GM10248 (cell line): ENCODE data around the gene ANKRA2.
A peak's percentile ranks its signal among the peaks of the same experiment; 100 is the strongest.

Experiments
- CTCF ChIA-PET: fragments of 300-600 bp; sonication (Branson Sonifier 250); formaldehyde crosslinking; extraction: SDS; loops from one replicate; lab custom pipeline; 2021; ENCODE audit warnings: antibody characterized with exemption; lab: Yijun Ruan, JAX
- POLR2A ChIA-PET: fragments of 350-650 bp; sonication (Branson Sonifier 250); formaldehyde crosslinking; extraction: SDS; loops from one replicate; lab custom pipeline; 2020; ENCODE audit warnings: antibody characterized with exemption; lab: Yijun Ruan, JAX
- DNase-seq: peaks from one replicate; pipeline ENCODE4 v3.0.0; 2012; ENCODE audit errors: extremely low spot score
- CTCF ChIP-seq: IDR thresholded peaks from 2 replicates; pipeline ENCODE4 v1.5.1; 2012; ENCODE audit warnings: mild to moderate bottlenecking, low read depth; ENCODE audit errors: extremely low read depth, missing control alignments, control extremely low read depth

Gene ANKRA2

DNA sequence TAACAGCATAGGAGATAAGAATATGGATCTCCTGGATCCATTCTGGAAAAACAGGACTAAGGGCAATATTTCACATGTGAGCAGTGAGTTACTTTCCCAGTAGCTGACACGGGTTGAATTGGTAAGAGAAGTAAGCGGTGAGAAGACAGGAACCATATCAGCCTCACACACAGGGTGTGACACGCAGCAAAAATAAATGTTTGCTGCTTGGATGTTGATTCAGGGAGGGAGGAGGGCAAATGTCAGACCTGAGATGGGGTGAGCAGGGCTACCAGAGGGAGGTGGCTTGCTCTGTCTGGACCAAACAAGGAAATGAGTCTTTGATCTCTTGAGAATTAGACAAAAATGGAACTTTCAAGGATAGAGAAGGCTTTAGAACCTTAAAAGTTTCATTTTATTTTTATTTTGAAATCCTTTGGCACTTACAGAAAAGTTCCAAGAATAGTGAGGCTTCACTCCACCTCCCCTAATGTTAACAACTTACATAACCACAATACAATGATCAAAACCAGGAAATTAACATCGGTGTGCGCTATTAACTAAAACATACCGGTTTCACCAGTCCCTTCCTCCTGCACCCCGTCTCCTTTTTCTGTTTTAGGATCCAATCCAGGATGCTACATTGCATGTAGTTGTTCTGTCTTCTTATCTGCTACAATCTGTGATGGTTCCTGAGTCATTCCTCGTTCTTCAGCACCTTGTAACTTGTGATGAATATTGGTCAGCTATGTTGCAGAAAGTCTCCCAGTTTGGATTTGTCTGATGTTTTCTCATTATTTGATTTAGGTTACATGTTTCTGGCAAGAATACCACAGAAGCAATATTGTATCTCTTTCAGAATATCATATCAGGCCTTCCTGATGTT lies 40.0 kb upstream of the ANKRA2 start:
- DNase-seq, result no peak
- ChIA-PET CTCF (interaction anchor here (1.2 to 2.4 kb wide), 6 partner anchors 9 to 146 kb away, joined by 3 to 12 read pairs (median 4); no protein-coding TSS in a partner anchor), POLR2A (no interaction called here)
- TF ChIP-seq CTCF, result no peak

- CTCF ChIA-PET, result interaction anchor here (1.2 to 2.4 kb wide), 3 partner anchors 10 to 148 kb away, joined by 3 to 12 read pairs (median 4); no protein-coding TSS in a partner anchor
- POLR2A ChIA-PET, result no interaction called here
- DNase-seq, result no peak
- no peak for TF ChIP-seq CTCF
Measured at GRCh38 chr5:73603998-73604397, 38.6 kb upstream of the ANKRA2 start.

DNA sequence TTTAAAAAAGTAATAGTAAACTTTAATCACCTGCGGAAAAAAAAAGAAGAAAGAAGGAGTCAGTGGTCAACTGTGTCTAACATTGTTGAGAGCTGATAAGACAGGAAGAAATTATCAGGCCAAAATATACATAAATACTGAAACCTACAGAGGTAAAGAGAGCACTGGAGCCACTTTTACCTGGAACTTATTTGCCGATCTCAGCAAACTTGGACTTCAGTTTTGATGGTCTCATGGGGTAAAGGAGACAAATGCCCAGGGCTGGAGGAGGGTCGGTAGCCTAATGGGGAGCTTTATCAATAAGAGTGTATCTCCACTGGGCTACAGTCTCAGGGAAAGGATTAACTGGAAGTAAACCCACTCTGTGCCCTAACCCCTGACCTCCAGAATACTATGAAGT lies 33.9 kb upstream of the ANKRA2 start:
- TF ChIP-seq CTCF, result no peak
- ChIA-PET CTCF (interaction anchor here (1.2 kb wide), 1 partner anchor 194 kb away, joined by 5 read pairs; no protein-coding TSS in a partner anchor), POLR2A (no interaction called here)
- DNase-seq, result no peak

DNA sequence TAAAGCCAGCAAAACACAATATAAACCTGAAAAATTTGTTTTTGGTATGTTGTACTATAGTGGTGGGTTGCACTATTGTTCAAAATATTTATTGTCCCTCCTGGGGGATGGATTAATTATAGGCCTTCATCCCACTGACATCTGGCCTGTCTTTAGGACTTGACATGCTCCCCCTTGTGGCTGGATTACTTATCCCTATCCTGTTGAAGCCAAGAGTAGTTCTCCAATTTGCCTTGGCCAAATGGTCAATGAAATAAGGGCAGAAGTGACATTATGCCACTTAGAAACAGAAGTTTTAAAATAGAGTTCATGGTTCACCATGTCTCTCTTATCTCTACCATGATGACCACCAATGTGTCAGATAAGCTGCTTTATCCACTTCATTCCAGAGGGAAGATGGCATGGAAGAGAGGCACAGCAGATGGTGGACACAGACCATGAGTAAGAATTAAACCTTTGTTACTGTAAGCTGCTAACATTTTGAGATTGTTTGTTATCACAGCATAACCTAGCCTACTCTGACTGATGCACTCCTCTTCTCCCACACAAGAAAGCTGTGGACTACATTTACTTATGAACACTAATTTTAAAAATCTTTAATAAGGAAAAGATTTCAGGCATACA lies 31.4 kb upstream of the ANKRA2 start:
- ChIA-PET POLR2A (interaction anchor here (0.6 kb wide), 1 partner anchor 10 kb away, joined by 3 read pairs; no protein-coding TSS in a partner anchor), CTCF (interaction anchor here (1.0 to 3.2 kb wide), 19 partner anchors 9 to 394 kb away, joined by 3 to 22 read pairs (median 3); partner anchors contain the start of gene ARHGEF28)
- TF ChIP-seq CTCF, result peak; percentile 41
- DNase-seq, result no peak

DNA sequence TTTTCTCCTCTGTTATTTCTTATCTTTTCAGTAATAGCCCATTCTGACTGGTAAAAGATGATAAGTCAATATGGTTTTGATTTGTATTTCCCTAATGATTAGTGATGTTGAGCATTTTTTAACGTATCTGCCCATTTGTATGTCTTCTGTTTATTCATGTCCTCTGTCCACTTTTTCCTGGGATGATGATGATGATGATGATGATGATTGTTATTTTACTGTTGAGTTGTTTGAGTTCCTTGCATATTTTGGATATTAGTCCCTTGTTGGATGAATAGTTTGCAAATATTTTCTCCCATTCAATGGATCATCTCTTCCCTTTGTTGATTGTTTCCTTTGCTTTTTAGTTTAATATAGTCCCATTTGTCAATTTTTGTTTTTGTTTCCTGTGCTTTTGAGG lies 27.1 kb upstream of the ANKRA2 start:
- POLR2A ChIA-PET, result no interaction called here
- CTCF ChIA-PET, result interaction anchor here (1.0 to 10.7 kb wide), 8 partner anchors 13 to 1057 kb away, joined by 3 to 341 read pairs (median 10); partner anchors contain the start of gene ARHGEF28
- no peak for DNase-seq
- TF ChIP-seq CTCF, result no peak
